H9 (cell line): ENCODE measurements around the gene NHSL2. TPM values are rescaled to one million over a fixed set of nuclear protein-coding genes. Genes with fewer than 3 reads are reported as not detected.

Experiments used
- DNase-seq: peaks from one replicate; pipeline ENCODE4 v3.0.0-alpha.2; 2017
- H2AFZ ChIP-seq: one replicate; pipeline ENCODE4 v1.6.1; 2013; ENCODE audit warnings: mild to moderate bottlenecking, low read length, control low read depth, moderate library complexity
- H2AK5ac ChIP-seq: 2 replicates; pipeline ENCODE4 v1.6.1; 2013; ENCODE audit warnings: low read length, control low read depth, mixed read lengths; ENCODE audit not compliant: insufficient read length
- H2BK120ac ChIP-seq: one replicate; pipeline ENCODE4 v1.6.1; 2013; ENCODE audit warnings: low read depth, mild to moderate bottlenecking, low read length, control low read depth, inconsistent platforms; ENCODE audit not compliant: poor library complexity, severe bottlenecking
- H2BK12ac ChIP-seq: 2 replicates; pipeline ENCODE4 v1.6.1; 2013; ENCODE audit warnings: low read length, control low read depth, mixed read lengths, low read depth; ENCODE audit not compliant: insufficient read length
- H2BK15ac ChIP-seq: 2 replicates; pipeline ENCODE4 v1.6.1; 2013; ENCODE audit warnings: low read depth, low read length, control low read depth
- H2BK20ac ChIP-seq: one replicate; pipeline ENCODE4 v1.6.1; 2013; ENCODE audit warnings: low read depth, mild to moderate bottlenecking, low read length, control low read depth, inconsistent platforms; ENCODE audit not compliant: poor library complexity, severe bottlenecking
- H2BK5ac ChIP-seq: 2 replicates; pipeline ENCODE4 v1.6.1; 2013; ENCODE audit warnings: low read length, control low read depth, mixed read lengths; ENCODE audit not compliant: insufficient read length
- H3K14ac ChIP-seq: 2 replicates; pipeline ENCODE4 v1.6.1; 2013; ENCODE audit warnings: low read length, control low read depth; ENCODE audit not compliant: insufficient read depth
- H3K18ac ChIP-seq: 2 replicates; pipeline ENCODE4 v1.6.1; 2013; ENCODE audit warnings: low read depth, mild to moderate bottlenecking, mixed read lengths, low read length, control low read depth; ENCODE audit not compliant: insufficient read length
- H3K23ac ChIP-seq: 2 replicates; pipeline ENCODE4 v1.6.1; 2013; ENCODE audit warnings: low read length, control low read depth, mixed read lengths, low read depth; ENCODE audit not compliant: insufficient read length
- H3K23me2 ChIP-seq: 2 replicates; pipeline ENCODE4 v1.6.1; 2013; ENCODE audit warnings: low read depth, mild to moderate bottlenecking, mixed read lengths, low read length, control low read depth; ENCODE audit not compliant: insufficient read length, poor library complexity, severe bottlenecking
- H3K27ac ChIP-seq: 2 replicates; pipeline ENCODE4 v1.5.1; 2013; ENCODE audit warnings: low read length, control low read depth, mixed read lengths, low read depth; ENCODE audit not compliant: insufficient read length
- H3K27me3 ChIP-seq: 2 replicates; pipeline ENCODE4 v1.6.1; 2013; ENCODE audit warnings: low read length, control low read depth, inconsistent platforms; ENCODE audit not compliant: insufficient read depth
- H3K4ac ChIP-seq: 2 replicates; pipeline ENCODE4 v1.6.1; 2013; ENCODE audit warnings: low read depth, mild to moderate bottlenecking, control low read depth, inconsistent platforms, low read length, moderate library complexity
- H3K4me1 ChIP-seq: 2 replicates; pipeline ENCODE4 v1.6.1; 2013; ENCODE audit warnings: low read length, control low read depth, inconsistent platforms; ENCODE audit not compliant: insufficient read depth
- H3K4me2 ChIP-seq: 2 replicates; pipeline ENCODE4 v1.6.1; 2013; ENCODE audit warnings: low read length, control low read depth, mixed read lengths; ENCODE audit not compliant: insufficient read length, insufficient read depth
- H3K56ac ChIP-seq: 2 replicates; pipeline ENCODE4 v1.6.1; 2013; ENCODE audit warnings: low read depth, mild to moderate bottlenecking, mixed read lengths, low read length, control low read depth; ENCODE audit not compliant: insufficient read length
- H3K79me1 ChIP-seq: 2 replicates; pipeline ENCODE4 v1.6.1; 2013; ENCODE audit warnings: low read depth, mild to moderate bottlenecking, moderate library complexity, low read length, control low read depth, inconsistent platforms; ENCODE audit not compliant: insufficient read depth, poor library complexity, severe bottlenecking
- H3K79me2 ChIP-seq: 2 replicates; pipeline ENCODE4 v1.6.1; 2013; ENCODE audit warnings: low read length, control low read depth, inconsistent platforms; ENCODE audit not compliant: insufficient read depth
- H3K9ac ChIP-seq: 2 replicates; pipeline ENCODE4 v1.6.1; 2013; ENCODE audit warnings: low read length, control low read depth, mixed read lengths; ENCODE audit not compliant: insufficient read length; ENCODE audit errors: extremely low read depth
- H3K9me3 ChIP-seq: one replicate; pipeline ENCODE4 v1.6.1; 2013; ENCODE audit warnings: low read depth, low read length, inconsistent platforms; ENCODE audit not compliant: control insufficient read depth
- H3T11ph ChIP-seq: one replicate; pipeline ENCODE4 v1.6.1; 2013; ENCODE audit warnings: mild to moderate bottlenecking, low read length, control low read depth, inconsistent platforms
- H4K20me1 ChIP-seq: one replicate; pipeline ENCODE4 v1.6.1; 2013; ENCODE audit not compliant: control insufficient read depth, insufficient read length, insufficient read depth
- H4K5ac ChIP-seq: 2 replicates; pipeline ENCODE4 v1.6.1; 2013; ENCODE audit warnings: low read depth, mild to moderate bottlenecking, mixed read lengths, low read length, control low read depth; ENCODE audit not compliant: insufficient read length
- H4K8ac ChIP-seq: replicated peaks from 2 replicates; pipeline ENCODE4 v1.6.1; 2013; ENCODE audit warnings: low read length, control low read depth, mixed read lengths, low read depth; ENCODE audit not compliant: insufficient read length
- H4K91ac ChIP-seq: 2 replicates; pipeline ENCODE4 v1.6.1; 2013; ENCODE audit warnings: low read depth, mild to moderate bottlenecking, moderate library complexity, mixed read lengths, low read length, control low read depth; ENCODE audit not compliant: insufficient read length
- H3K27ac Mint-ChIP-seq, 3 experiments: 2 replicates in 2 of 3; 3 replicates in 1 of 3; pipeline ENCODE4 v1.8.0; 2020 to 2021; ENCODE audit warnings: mixed read lengths in 3 of 3, mild to moderate bottlenecking in 1 of 3, moderate library complexity in 1 of 3
- H3K27me3 Mint-ChIP-seq: 2 replicates; pipeline ENCODE4 v1.8.0; 2021; ENCODE audit warnings: low read depth, mild to moderate bottlenecking, moderate library complexity, mixed read lengths
- H3K36me3 Mint-ChIP-seq, 3 experiments: 2 replicates in 2 of 3; 3 replicates in 1 of 3; pipeline ENCODE4 v1.8.0; 2020 to 2021; ENCODE audit warnings: low read depth in 3 of 3, mixed read lengths in 3 of 3; ENCODE audit not compliant: insufficient read depth in 1 of 3
- H3K4me1 Mint-ChIP-seq, 2 experiments: 2 replicates each; pipeline ENCODE4 v1.8.0; 2020; ENCODE audit warnings: mixed read lengths in 2 of 2
- H3K4me3 Mint-ChIP-seq, 2 experiments: 2 replicates in 1 of 2; 3 replicates in 1 of 2; pipeline ENCODE4 v1.8.0; 2020 to 2021; ENCODE audit warnings: mild to moderate bottlenecking in 2 of 2, mixed read lengths in 2 of 2, moderate library complexity in 1 of 2
- H3K9me3 Mint-ChIP-seq, 2 experiments: 2 replicates in 1 of 2; 3 replicates in 1 of 2; pipeline ENCODE4 v1.8.0; 2020; ENCODE audit warnings: mild to moderate bottlenecking in 2 of 2, mixed read lengths in 2 of 2, moderate library complexity in 1 of 2
- total RNA-seq: library from RNA; stranded (reverse); gene quantifications from 2 replicates; pipeline ENCODE4 v1.2.1, GENCODE V29; 2021
- TF ChIP-seq, protein P1 (sequence below): fragments of 200-600 bp; sonication (generic); conservative IDR thresholded peaks from 3 replicates; pipeline ENCODE4 v1.8.0; 2021; ENCODE audit warnings: antibody characterized with exemption, mild to moderate bottlenecking

Gene NHSL2
- total RNA-seq, 1 experiment from 2014 or later: 6.4 TPM

DNA sequence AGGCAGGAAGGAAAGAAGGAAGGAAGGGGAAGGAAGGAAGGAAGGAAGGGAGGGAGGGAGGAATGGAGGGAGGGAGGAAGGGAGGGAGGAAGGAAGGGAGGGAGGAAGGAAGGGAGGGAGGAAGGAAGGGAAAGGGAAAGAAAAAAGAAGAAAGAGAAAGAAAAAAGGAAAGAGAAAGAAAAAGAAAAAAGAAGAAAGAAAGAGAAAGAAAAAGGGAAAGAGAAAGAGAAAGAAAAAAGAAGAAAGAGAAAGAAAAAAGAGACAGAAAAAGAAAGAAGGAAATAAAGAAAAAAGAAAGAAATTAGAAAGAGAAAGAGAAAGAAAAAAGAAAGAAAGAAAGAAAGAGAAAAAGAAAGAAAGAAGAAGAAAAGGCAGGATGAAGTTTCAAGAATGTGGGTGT, 15.0 kb upstream of the NHSL2 start:
- H2AFZ ChIP-seq: no peak overlapping the region
- no peak overlapping the region for H2BK15ac ChIP-seq
- H3K27me3 ChIP-seq: no peaks in the 10 kb centered on the region
- H3K27me3 Mint-ChIP-seq: peaks cover 20% of the 10 kb centered on the region
- DNase-seq: no peak
- no peak overlapping the region for H3K27ac Mint-ChIP-seq
- H3K27ac ChIP-seq: no peak overlapping the region
- no peak overlapping the region for H2BK20ac ChIP-seq
- no peak overlapping the region for H3K9ac ChIP-seq
- no peak overlapping the region for H3K23ac ChIP-seq
- no peak overlapping the region for H3K56ac ChIP-seq
- no peak overlapping the region for H3K4ac ChIP-seq
- TF ChIP-seq, protein P1, sequence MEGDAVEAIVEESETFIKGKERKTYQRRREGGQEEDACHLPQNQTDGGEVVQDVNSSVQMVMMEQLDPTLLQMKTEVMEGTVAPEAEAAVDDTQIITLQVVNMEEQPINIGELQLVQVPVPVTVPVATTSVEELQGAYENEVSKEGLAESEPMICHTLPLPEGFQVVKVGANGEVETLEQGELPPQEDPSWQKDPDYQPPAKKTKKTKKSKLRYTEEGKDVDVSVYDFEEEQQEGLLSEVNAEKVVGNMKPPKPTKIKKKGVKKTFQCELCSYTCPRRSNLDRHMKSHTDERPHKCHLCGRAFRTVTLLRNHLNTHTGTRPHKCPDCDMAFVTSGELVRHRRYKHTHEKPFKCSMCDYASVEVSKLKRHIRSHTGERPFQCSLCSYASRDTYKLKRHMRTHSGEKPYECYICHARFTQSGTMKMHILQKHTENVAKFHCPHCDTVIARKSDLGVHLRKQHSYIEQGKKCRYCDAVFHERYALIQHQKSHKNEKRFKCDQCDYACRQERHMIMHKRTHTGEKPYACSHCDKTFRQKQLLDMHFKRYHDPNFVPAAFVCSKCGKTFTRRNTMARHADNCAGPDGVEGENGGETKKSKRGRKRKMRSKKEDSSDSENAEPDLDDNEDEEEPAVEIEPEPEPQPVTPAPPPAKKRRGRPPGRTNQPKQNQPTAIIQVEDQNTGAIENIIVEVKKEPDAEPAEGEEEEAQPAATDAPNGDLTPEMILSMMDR: no peak
- no peak overlapping the region for H3K4me3 Mint-ChIP-seq
- H3K9me3 Mint-ChIP-seq: peaks cover 44 to 58% of the 10 kb centered on the region in 2 experiments
- no peak overlapping the region for H2BK12ac ChIP-seq
- H2BK5ac ChIP-seq: no peak overlapping the region
- H3K4me1 ChIP-seq: no peaks in the 10 kb centered on the region
- no peak overlapping the region for H3T11ph ChIP-seq
- H3K79me1 ChIP-seq: no peaks in the 10 kb centered on the region
- no peak overlapping the region for H3K14ac ChIP-seq
- H4K8ac ChIP-seq: no peak overlapping the region
- H3K79me2 ChIP-seq: no peaks in the 10 kb centered on the region
- no peak overlapping the region for H3K4me2 ChIP-seq
- no peak overlapping the region for H2BK120ac ChIP-seq
- H3K4me1 Mint-ChIP-seq: no peaks in the 10 kb centered on the region
- H4K20me1 ChIP-seq: no peaks in the 10 kb centered on the region
- H2AK5ac ChIP-seq: no peak overlapping the region
- no peak overlapping the region for H3K18ac ChIP-seq
- H3K9me3 ChIP-seq: peaks cover 41% of the 10 kb centered on the region
- no peak overlapping the region for H4K91ac ChIP-seq
- H3K23me2 ChIP-seq: no peaks in the 10 kb centered on the region
- H4K5ac ChIP-seq: no peak overlapping the region
- H3K36me3 Mint-ChIP-seq: peaks cover 0 to 5% (median 0%) of the 10 kb centered on the region in 3 experiments; a peak in 1 of 7 replicates
